Measurements from ENCODE around the gene SLC10A4. TPM values are rescaled to one million over a fixed set of nuclear protein-coding genes. Genes with fewer than 3 reads are reported as not detected.

SLC10A4 gene
- total and polyA plus RNA-seq, 2 of the 13 experiments (the other 11 are each of a cell fraction or from before 2014, with no cell fraction given): 0.04 to 0.07 TPM

DNA sequence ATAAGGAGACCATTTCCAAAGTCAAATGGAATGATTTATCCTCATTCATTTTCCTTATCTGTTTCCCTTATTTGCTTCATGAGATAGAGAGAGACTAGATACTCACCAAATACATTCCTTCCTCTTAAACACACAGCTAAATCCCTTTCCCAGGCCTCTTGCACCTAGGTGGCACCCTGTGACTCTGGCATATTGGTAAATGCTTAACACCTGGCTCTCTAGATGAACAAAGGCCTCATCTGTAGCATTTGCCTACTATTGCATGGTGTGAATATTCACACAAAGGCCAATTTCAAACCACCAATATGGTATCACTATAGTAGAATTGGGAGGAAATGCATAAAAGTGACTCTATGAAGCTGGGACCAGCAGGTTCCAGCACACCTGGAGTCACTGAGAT is 22.1 kb upstream of the SLC10A4 start:
- Histone ChIP-seq H4K20me1 (ENCODE audit: insufficient read depth, low read length) (no peaks in the 10 kb centered on the region), H3K27ac (ENCODE audit: extremely low read length, insufficient read depth, low read length) (no peak overlapping the region), H3K79me2 (ENCODE audit: insufficient read depth, low read length) (no peaks in the 10 kb centered on the region), H3K9me3 (ENCODE audit: low read length) (no peaks in the 10 kb centered on the region), H2AFZ (ENCODE audit: low read length) (no peak overlapping the region), H3K36me3 (replicated peaks in 1 of 2; ENCODE audit: control insufficient read depth in 1 of 2, insufficient read depth in 2 of 2, low read length in 2 of 2) (no peaks in the 10 kb centered on the region), H3K9ac (ENCODE audit: insufficient read depth, low read depth, low read length) (no peak overlapping the region), H3K4me3 (replicated peaks in 1 of 3; ENCODE audit: insufficient read depth in 1 of 3, low read depth in 2 of 3, low read length in 3 of 3) (no peak overlapping the region), H3K27me3 (ENCODE audit: control insufficient read depth in 1 of 2, insufficient read depth in 2 of 2, low read length in 2 of 2) (no peaks in the 10 kb centered on the region), H3K4me2 (ENCODE audit: low read depth, low read length) (no peak overlapping the region), H3K4me1 (ENCODE audit: insufficient read depth, low read length) (no peaks in the 10 kb centered on the region)
- no peak for FAIRE-seq
- DNase-seq (ENCODE audit: low spot score): no peak
- ATAC-seq: no peak
- intact Hi-C loops (cut with micrococcal nuclease; ENCODE audit: unreplicated experiment) (no loop called here), in situ Hi-C loops (cut with HindIII; ENCODE audit: extremely low pct_ligation_motif_present, low pct_unique_long_range_greater_than_20kb) (no loop called here)
- ChIA-PET POLR2A (no interaction called here), CTCF (ENCODE audit: low intra/inter-chr PET ratio, low total read pairs) (no interaction called here)
- BruUV-seq (replicated peaks): no TSS peak
- no peak for TF ChIP-seq ZNF343 (CRISPR knock-in tag; IDR thresholded peaks at IDR 0.05)
- TF ChIP-seq KMT2B (CRISPR knock-in tag; IDR thresholded peaks at IDR 0.05): no peak

DNA sequence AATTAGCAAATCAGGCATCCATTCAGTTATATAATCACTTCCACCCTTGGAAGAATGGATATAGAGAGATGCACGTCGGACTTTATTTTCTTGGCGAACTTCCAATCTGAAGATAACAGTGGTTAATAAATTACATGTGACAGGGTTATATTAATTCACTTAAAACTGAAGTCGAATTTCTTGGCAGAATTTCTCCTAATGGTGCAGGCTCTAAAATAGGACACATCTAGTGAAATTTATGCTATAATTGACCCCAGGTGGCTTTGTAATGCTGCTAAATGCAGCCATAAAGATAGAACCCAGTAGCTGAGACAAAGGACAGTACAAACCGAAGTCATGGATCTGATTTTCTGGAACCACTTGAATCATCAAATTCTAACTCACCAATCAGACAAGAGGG is 20.8 kb upstream of the SLC10A4 start:
- Histone ChIP-seq H3K79me2 (ENCODE audit: insufficient read depth, low read length) (no peaks in the 10 kb centered on the region), H3K36me3 (replicated peaks in 1 of 2; ENCODE audit: control insufficient read depth in 1 of 2, insufficient read depth in 2 of 2, low read length in 2 of 2) (no peaks in the 10 kb centered on the region), H3K9me3 (ENCODE audit: low read length) (no peaks in the 10 kb centered on the region), H3K4me3 (replicated peaks in 1 of 3; ENCODE audit: insufficient read depth in 1 of 3, low read depth in 2 of 3, low read length in 3 of 3) (no peak overlapping the region), H3K27me3 (ENCODE audit: control insufficient read depth in 1 of 2, insufficient read depth in 2 of 2, low read length in 2 of 2) (no peaks in the 10 kb centered on the region), H4K20me1 (ENCODE audit: insufficient read depth, low read length) (no peaks in the 10 kb centered on the region), H3K9ac (ENCODE audit: insufficient read depth, low read depth, low read length) (no peak overlapping the region), H3K4me1 (ENCODE audit: insufficient read depth, low read length) (no peaks in the 10 kb centered on the region), H3K27ac (ENCODE audit: extremely low read length, insufficient read depth, low read length) (no peak overlapping the region), H2AFZ (ENCODE audit: low read length) (no peak overlapping the region), H3K4me2 (ENCODE audit: low read depth, low read length) (no peak overlapping the region)
- FAIRE-seq (no peak), DNase-seq (ENCODE audit: low spot score) (no peak), ATAC-seq (no peak)
- intact Hi-C loops (cut with micrococcal nuclease; ENCODE audit: unreplicated experiment): no loop called here
- ChIA-PET CTCF (ENCODE audit: low intra/inter-chr PET ratio, low total read pairs) (no interaction called here), POLR2A (no interaction called here)
- BruUV-seq (replicated peaks): no TSS peak
- WGBS (ENCODE audit: low lambda C conversion rate): 11% methylated on average over 5 of the region's 5 CpGs
- in situ Hi-C loops (cut with HindIII; ENCODE audit: extremely low pct_ligation_motif_present, low pct_unique_long_range_greater_than_20kb): no loop called here
- no peak for TF ChIP-seq HES4 (CRISPR knock-in tag; IDR thresholded peaks at IDR 0.05; ENCODE audit: borderline replicate concordance)
- TF ChIP-seq CHD4 (IDR thresholded peaks at IDR 0.05; ENCODE audit: borderline replicate concordance, low read length): no peak
- no peak for TF ChIP-seq ZNF598 (CRISPR knock-in tag; IDR thresholded peaks at IDR 0.05; ENCODE audit: borderline replicate concordance)
- TF ChIP-seq, protein P1, sequence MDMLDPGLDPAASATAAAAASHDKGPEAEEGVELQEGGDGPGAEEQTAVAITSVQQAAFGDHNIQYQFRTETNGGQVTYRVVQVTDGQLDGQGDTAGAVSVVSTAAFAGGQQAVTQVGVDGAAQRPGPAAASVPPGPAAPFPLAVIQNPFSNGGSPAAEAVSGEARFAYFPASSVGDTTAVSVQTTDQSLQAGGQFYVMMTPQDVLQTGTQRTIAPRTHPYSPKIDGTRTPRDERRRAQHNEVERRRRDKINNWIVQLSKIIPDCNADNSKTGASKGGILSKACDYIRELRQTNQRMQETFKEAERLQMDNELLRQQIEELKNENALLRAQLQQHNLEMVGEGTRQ (IDR thresholded peaks at IDR 0.05; ENCODE audit: low read depth, low read length): no peak
- TF ChIP-seq, protein P1 (CRISPR knock-in tag; IDR thresholded peaks at IDR 0.05; ENCODE audit: borderline replicate concordance): no peak
- no peak for TF ChIP-seq ATRX (CRISPR knock-in tag; IDR thresholded peaks at IDR 0.05; ENCODE audit: borderline replicate concordance)
- no peak for TF ChIP-seq GTF3A (CRISPR knock-in tag; conservative IDR thresholded peaks at IDR 0.05)
- no peak for TF ChIP-seq ZNF670 (CRISPR knock-in tag; IDR thresholded peaks at IDR 0.05; ENCODE audit: borderline replicate concordance)
- no peak for TF ChIP-seq KAT8 (CRISPR knock-in tag; IDR thresholded peaks at IDR 0.05)
- TF ChIP-seq GTF2F1 (IDR thresholded peaks at IDR 0.05; ENCODE audit: low read length): no peak
- no peak for TF ChIP-seq SATB2 (CRISPR knock-in tag; IDR thresholded peaks at IDR 0.05)
- TF ChIP-seq, protein P2, sequence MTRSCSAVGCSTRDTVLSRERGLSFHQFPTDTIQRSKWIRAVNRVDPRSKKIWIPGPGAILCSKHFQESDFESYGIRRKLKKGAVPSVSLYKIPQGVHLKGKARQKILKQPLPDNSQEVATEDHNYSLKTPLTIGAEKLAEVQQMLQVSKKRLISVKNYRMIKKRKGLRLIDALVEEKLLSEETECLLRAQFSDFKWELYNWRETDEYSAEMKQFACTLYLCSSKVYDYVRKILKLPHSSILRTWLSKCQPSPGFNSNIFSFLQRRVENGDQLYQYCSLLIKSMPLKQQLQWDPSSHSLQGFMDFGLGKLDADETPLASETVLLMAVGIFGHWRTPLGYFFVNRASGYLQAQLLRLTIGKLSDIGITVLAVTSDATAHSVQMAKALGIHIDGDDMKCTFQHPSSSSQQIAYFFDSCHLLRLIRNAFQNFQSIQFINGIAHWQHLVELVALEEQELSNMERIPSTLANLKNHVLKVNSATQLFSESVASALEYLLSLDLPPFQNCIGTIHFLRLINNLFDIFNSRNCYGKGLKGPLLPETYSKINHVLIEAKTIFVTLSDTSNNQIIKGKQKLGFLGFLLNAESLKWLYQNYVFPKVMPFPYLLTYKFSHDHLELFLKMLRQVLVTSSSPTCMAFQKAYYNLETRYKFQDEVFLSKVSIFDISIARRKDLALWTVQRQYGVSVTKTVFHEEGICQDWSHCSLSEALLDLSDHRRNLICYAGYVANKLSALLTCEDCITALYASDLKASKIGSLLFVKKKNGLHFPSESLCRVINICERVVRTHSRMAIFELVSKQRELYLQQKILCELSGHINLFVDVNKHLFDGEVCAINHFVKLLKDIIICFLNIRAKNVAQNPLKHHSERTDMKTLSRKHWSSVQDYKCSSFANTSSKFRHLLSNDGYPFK (CRISPR knock-in tag; IDR thresholded peaks at IDR 0.05; ENCODE audit: borderline replicate concordance): no peak
- no peak for TF ChIP-seq HMG20A (CRISPR knock-in tag; IDR thresholded peaks at IDR 0.05; ENCODE audit: borderline replicate concordance)
- no peak for TF ChIP-seq ATM (IDR thresholded peaks at IDR 0.05; ENCODE audit: borderline replicate concordance)

All from HepG2 (cell line).